ENCODE results near the gene ETV1.

Gene ETV1

DNA sequence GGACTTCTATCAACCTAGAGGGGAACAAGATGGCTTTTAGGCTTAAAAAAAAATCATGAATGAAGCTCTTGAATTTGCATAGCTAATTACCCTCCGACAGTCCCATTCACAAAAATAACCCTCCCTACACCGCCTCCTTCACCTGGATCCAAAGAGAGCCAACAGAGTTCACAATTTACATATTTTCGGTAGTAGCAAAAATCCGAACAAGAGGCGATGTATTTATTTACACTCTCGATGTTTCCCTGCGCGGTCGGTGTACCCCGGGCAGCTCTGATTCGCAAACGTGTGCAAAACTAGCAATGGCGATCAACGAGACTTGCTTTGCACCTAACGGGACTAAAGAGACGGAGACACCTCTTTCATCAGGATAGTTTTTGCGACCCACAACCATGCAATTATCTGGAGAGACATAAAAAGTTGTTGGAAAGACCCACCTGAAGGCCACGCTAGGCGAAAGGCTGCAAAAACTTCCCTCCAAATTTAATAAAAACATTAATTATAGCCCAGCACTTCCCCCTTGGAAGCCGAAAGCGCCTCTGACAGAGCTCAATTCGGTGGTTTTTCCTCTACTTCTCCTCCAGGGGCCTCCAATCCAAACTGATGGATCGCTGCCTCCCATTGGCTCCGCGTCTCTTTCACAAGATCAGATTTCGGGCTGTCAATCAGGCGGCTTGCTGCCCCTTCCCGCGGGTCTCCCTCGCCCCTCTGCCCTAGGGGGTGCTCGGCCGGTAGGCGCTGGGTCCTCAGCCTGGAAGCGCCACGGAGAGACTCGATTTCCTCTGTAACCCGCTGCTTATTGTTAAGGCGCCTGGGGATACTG is at the start of gene ETV1:
ETV1 (minus strand) TSS at position 541 of the 823 bp plus-strand sequence. CDS start 614 bp downstream, outside the sequence.
- DNase-seq (ENCODE audit: low spot score): peak; percentile 68

DNA sequence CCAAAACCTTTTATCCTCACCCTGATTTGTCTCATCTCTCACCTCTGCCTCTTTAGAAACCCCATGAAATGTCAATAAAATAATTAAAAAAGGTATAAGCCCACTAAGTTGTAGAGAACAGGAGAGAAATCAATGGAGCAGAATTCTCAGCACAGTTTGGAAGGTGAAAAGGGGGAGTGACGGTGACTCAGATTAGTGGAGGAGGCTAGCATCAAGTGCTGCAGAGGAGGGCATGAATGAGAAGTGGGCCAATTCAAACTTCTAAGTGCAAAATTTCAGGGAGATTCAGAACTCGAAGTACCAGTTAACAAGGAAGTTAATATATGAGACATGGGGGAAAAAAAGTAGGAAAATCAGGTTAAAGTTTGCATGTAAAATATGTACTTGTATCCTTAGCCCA is 34.9 kb upstream of the ETV1 start:
- no peak for DNase-seq (ENCODE audit: low spot score)

GRCh38 chr7:14023838-14024237 is 34.4 kb upstream of the ETV1 start:
- no peak for DNase-seq (ENCODE audit: low spot score)

GRCh38 chr7:14023342-14023741 is 33.9 kb upstream of the ETV1 start:
- no peak for DNase-seq (ENCODE audit: low spot score)

- DNase-seq (ENCODE audit: low spot score): no peak
Measured at GRCh38 chr7:14021069-14021468, 31.6 kb upstream of the ETV1 start.

GRCh38 chr7:14020339-14020900 is 31.0 kb upstream of the ETV1 start:
- no peak for DNase-seq (ENCODE audit: low spot score)

DNA sequence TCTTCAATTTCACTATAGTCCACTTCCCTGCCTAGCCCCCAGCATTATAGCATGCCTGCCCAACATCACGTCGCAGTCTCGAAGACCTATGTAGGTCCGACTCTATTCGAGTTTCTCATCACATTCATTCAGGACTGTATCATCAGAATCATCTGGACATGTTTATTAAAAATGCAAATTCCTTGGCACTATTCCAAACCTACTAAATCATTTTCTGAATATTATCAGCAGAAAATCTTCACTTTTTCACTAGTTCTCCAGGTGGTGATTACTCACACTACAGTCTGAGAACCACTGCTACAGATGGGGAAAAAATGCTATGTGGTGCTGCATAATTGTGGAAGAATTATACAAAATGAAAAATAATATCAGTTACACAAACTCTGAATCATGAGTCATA is 29.3 kb upstream of the ETV1 start:
- DNase-seq (ENCODE audit: low spot score): no peak

DNA sequence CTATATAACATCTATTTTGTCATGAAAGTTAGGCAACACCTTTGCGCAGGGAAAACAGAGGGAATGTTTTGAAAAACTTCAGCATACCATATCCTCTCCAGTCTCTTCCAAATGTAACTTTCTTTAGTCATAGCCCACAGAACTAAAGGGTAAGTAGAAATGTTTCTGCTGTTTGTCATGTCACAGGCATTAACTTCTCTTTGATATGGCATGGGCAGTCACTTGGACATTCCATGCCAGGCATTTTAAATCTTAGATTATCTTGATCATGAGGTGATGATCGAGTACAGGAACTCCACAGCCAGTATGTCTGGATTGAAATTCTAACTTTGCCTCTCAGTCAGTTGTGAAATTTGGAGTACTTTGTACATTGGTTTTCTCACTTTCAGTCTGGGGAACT is 27.5 kb upstream of the ETV1 start:
- DNase-seq (ENCODE audit: low spot score): no peak

DNA sequence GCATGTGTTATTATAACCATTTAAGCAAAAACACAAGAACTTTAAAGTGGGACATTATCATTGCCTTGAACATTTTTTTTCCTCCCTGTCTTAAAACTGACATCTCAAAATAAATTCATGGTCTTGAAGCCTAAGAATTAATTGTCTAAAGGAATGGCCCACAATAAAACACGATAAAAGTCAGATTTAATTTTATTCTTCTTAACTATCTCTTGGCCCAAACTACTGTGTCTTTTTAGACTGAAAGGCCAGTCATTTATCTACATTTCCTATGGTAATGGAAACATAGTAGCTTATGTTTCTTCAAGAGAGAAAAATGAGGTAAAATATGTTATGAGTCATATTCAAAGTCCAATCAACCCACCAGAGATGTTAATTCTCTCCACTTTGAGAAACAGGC is 24.4 kb upstream of the ETV1 start:
- DNase-seq (ENCODE audit: low spot score): no peak

DNA sequence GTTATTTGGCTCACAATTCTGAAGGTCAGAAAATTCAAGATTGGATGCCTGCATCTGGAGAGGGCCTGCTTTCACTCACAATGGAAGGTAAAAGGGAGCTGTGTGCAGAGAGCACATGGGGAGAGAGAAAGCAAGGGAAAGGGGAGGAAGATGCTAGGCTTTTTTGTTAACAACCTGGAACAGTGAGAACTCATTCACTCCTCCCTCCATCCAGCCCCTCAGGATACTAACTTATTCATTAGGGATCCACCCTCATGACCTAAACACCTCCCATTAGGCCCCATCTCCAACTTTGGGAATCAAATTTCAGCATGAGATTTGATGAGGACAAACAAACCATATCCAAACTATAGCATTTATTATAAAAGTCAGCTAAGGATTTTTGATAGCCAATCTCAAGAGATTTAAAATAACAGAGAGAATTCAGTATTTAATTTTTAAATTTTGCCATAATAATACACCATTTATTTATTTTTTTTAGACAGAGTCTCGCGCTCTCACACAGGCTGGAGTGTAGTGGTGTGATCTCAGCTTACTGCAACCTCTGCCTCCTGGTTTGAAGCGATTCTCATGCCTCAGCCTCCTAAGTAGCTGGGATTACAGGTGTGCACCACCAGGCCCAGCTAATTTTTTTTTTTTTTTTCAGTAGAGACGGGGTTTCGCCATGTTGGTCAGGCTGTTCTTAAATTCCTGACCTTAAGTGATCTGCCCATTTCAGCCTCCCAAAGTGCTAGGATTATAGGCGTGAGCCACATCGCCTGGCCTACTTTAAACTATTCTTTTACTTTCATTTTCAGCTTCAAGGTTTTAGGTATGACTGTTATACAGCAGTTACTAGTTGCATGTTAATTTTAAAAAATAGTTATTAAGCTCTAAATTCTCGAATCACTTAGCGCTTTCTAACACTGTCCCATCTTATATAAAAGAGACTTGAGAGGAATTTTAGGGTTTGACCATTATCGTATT is 20.3 kb upstream of the ETV1 start:
- DNase-seq (ENCODE audit: low spot score): no peak

DNA sequence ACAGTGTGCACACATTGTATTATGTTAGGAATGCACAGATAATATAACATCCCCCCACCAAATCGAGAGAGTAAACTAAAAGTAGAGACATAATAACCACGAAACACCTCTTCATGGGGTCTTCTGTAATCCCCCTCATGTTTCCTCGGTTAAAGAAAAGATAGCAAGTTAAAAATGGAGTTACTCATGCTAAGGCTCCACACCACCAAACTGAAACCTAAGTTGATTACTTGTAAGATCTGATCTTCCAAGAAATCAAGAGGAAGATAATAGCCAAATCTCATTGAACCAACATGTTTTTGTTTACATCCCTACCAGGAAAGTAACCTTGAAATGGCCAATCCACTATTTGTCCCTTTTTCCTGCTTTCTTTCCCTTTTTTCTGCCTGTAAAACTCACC is 11.7 kb upstream of the ETV1 start:
- DNase-seq (ENCODE audit: low spot score): no peak

DNA sequence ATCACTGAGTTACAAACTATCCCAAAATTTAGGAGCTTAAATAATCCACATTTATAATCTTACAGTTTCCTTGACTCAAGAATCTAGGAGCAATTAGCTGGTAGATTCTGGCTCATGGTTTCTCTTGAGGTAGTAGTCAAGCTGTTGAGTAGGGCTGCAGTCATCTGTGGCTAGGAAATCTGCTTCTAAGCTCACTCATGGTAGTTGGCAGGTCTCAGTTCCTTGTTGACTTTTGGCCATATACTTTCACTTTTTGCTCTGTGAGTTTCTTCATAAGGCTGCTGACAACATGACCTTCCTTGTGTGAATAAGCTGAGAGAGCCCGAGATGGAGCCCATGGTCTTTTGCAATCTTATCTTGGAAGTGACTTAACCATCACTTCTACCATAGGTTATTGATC is 10.8 kb upstream of the ETV1 start:
- no peak for DNase-seq (ENCODE audit: low spot score)

- DNase-seq (ENCODE audit: low spot score): no peak
Measured at GRCh38 chr7:13998866-13999265, 9.4 kb upstream of the ETV1 start.

GRCh38 chr7:13992596-13992964 is 3.1 kb upstream of the ETV1 start:
- no peak for DNase-seq (ENCODE audit: low spot score)

DNA sequence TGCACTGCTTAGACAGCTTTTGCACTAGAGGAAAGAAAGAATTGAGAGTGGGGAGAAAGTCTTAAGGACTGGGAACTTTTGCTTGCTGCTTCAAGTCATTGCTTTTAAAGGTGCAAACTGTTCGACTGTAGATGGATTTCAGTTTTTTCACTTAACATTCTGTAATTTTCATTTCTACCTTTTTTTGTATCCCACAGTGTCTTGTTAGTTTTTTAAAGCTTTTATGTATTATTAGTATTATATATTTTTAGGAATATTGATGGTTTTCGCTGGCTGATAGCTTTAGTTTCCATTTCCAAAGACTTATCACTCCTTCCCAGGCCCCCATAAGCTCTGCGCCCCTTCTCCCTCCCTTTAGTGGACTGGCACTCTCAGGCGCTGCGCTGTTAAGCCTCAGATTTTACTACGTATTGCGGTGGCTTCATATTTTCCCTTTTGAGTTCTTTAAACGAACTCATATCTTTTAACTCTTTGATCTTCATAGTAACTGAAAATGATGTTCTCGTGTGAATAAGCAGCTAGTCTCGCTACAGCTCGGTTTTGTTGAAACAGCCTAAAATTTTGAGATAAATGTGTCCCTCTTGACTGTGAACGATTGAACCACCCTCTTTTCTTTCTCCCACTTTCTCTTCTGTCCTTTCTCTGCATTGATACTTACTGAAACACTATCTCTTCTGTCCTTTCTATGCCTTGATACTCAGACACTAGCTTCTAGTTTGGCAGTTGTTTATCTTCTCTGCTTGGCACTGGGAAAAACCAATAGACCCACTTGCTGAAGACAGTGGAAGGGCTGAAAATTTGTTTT is 2.5 kb upstream of the ETV1 start:
- DNase-seq (ENCODE audit: low spot score): no peak

DNA sequence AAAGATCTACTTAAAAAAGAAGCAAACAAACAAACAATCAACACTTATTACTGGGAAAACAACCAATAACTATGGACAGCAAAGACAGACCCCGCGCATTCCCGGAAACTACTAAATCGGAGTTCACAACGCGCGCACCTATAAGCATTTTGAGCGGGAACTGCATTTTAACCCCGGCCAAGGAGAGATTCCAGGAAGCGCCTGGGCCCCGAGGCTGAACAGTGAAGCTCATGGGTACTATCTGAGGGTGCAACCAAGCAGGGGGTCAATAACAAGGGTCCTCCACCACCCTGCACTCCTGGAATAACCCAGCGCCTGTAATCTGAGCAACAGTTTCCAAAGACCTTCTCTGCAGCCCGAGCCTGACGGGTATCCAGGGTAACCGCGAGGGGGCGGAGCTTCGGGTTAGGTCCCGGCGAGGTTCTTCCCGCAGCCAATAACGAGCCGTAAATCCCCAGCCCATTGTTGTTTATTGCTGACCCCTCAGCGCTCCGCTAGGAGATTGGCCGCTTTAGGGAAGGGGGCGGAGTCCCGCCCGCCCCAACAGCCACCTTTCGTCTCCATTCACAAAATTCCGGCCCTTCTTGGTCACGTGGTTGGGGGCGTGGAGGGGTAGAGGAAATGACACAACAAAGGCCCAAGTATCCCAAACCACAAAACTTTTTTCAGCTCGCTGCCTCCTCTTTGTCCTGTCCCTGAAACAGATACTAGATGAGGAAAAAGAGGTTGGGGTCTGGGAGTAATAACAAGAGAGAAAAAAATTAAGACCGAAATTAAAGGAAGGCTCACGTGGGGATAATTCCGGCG is 1.7 kb upstream of the ETV1 start:
- peak; percentile 90 for DNase-seq (ENCODE audit: low spot score)

DNA sequence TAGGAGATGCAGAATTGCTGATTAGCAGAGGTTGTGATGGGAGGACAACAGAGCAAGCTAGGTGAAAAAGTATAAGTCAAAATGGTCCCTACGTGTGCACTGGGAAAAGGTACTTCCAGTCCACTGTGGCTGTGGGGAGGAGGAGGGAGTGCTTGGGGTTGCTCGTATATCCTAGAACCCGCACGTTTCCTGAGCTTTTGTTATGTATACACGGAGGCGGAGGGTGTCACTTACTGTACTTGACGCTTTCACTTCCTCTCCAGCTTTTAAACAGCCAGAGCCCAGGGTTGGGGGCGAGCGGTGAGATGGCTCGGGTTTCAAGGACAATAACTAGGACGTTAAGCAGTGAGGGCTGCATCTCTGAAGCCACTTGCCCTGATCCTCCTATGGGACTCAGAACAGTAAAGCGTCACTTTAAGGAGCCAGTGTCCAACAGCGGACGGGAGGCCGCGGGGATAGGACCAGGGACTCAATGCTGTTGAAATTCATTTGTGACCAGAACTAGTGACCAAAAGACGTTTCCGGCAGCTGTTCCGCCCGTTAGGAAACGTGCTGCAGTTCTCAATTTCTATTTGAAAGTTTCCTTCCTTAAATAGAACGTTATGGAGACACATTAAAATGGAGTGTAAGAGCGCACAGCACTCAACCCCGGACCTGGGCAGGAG is 985 bp upstream of the ETV1 start:
- DNase-seq (ENCODE audit: low spot score): no peak

GRCh38 chr7:13989949-13990305 is 461 bp upstream of the ETV1 start:
- DNase-seq (ENCODE audit: low spot score): no peak

- DNase-seq (ENCODE audit: low spot score): no peak
Measured at GRCh38 chr7:13988731-13989125, 738 bp downstream of the ETV1 start.

- DNase-seq (ENCODE audit: low spot score): no peak
Measured at GRCh38 chr7:13988065-13988464, 1.4 kb downstream of the ETV1 start.

DNA sequence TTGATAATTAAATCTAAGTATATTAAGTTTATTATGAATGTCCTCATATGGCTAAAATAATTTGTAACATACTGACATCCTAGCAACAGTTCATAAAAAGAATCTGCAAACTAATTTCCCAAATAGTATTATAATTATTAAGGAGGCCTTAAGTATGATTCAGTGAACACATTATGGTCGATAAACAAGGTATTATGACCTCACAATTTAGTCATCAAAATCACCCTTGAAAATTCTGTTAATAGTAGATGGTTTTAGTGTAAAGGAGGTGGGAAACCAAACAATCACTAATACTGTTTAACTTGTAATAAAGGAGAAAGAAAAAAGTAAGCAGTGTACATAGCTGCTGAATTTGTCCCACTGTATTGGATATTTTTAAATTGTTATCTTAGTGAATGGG is 2.1 kb downstream of the ETV1 start:
- DNase-seq (ENCODE audit: low spot score): no peak
